NCI-H1930 (cell line): ENCODE measurements around the gene DNAJB5.
"Not testable (repeated sequence)": the region's sequence is repeated elsewhere in the genome, so short reads cannot be mapped to it uniquely, and the experiment has no call there.

Source experiments
- DNase-seq, 2 experiments: peaks; one replicate each; lab custom pipeline; 2025; lab: John Stamatoyannopoulos, UW

Gene DNAJB5

GRCh38 chr9:35000535-35001284, 11.2 kb downstream of the DNAJB5 start:
- no peak for DNase-seq

DNA sequence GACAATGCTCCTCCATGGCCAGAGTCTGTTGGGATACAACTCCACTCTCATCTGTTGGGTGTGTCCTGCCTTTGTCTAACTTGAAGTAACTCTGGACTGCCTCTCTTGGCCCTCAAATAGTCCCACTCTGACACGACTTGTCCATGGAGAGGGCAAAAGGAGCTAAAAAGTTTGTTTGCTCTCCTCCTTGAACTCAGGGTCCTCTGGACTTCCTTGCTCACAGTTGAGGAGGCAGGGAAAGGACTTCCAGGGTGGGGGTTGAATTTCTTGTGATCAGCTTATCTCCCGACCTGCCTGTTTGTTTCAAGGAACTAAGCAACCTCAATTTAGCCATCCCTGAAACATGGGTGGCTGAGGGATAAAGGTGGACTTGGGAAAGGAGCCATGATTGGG, 11.7 kb downstream of the DNAJB5 start:
- no peak for DNase-seq

DNA sequence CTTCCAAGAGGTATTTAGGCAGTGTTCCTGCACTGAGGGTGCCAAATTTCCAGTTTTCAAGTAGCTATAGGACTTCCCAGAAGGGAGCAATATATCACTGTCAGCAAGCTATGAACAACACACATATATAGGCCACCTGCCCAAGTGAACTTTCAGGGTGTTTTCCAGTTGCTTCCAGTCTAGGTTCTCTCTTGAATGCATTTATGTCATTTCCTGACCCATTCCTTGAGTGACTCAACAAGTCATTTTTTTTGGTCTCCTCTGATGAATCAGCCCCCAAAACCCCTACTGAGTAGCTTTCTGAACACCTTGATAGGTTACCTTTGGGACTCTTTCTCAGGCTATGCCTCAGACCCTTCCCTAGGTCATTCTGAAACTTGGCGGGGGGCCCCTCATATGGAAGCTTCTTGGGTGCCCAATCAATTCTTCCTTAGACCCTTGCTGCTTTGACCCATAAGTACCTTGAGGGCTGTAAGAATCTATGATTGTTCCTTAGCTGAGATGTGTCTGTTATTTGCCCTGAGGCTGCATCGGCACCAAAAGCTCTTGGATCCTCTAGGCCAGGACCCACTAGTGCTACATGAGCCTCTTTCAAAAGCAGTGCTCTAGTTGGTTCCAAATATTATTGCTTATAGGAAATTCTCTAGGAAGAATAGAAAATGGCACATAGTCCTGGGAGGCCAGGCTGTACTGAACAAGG, 12.4 kb downstream of the DNAJB5 start:
- DNase-seq: no peak

DNA sequence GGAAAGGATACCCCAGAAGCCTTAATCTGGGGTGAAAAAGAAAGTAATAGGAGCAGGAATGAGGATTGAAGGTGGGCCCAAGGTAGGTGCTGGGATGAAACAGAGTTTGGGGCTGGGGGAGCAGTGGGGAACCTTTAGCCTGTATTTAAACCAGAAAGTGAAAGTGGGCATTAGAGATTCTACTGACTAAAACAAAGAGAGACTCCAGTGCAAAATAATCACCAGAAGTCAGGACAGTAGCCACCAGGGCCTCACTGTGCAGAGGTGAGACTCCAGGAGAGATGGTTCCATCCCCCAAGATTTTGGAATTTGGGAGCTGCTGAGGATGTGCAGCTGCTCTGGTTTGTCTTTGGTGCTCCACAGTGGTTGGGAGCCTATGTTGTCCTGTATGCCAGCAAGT, 13.1 kb downstream of the DNAJB5 start:
- DNase-seq: no peak

DNA sequence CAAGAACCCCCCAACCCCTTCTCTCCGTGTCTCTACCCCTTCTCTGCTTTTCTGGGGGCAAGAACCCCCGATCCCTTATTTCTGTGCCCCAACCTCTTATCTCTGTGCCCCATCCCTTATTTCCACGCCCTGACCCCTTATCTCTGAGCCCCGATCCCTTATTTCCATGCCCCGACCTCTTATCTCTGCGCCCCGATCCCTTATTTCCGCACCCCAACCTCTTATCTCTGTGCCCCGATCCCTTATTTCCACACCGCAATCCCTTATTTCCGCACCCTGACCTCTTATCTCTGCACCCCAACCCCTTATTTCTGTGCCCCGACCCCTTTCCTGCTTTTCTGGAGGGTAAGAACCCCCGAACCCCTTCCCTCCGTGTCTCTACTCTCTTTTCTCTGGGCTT, 14.8 kb downstream of the DNAJB5 start:
- DNase-seq: not testable (repeated sequence)

DNA sequence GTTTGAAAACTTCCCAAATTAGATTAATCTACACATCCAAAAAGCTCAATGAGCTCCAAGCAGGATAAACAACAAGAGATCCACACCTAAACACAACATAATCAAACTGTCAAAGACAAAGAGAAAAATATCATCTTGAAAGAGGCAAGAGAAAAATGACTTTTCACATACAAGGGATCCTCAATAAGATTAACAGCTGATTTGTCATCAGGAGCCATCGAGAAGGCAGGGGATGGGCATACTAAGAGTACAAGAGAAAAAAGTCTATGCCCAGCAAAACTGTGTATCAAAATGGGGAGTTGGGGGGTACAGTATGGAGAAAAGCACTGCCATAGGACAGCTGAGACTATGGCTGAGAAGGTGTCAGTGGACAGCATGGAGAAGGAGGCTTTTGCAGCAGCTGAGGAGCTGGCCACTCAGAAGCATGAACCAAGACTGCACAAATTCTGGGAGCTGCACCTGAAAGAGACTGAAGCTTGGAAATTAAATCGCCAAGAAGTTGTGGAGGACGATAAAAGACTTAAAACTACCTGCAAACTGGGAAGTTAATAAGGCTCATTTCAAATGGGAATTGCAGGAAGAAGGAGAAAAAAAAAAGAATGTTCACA, 20.9 kb downstream of the DNAJB5 start:
- DNase-seq: no peak

DNA sequence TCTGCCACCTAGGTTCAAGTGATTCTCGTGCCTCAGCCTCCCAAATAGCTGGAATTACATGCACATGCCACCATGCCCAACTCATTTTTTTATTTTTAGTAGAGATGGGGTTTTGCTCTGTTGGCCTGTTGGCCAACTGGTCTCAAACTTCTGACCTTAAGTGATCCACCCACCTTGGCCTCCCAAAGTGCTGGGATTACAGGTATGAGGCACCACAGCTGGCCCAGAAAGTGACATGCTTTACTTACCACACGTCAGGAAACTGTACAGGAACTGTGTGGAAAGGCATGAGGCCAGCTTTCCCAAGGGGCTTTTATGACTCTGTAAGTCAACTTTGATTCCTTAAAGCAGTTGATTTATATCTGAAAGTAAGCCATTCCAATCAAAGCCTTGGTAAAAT, 25.0 kb downstream of the DNAJB5 start:
- no peak for DNase-seq

DNA sequence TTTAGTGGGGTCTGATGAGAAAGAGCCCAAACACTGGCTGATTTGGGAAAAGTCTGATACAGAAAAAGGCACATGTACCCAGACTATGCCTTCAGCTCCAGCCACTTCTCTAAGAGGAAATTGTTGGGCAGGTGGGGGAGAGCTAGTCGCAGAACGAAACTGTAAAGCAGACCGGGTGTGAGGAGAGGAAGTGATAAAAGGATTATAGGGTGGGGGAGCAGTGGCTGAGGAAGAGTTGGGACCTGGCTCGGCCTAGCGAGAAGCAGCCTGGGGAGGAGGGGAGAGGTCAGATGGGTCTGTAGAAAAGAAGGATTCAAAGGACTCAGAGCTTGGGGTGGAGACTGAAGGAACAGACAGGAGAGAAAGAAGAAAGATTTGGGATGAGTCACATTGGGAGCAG, 33.9 kb downstream of the DNAJB5 start:
- DNase-seq: not testable (repeated sequence)

DNA sequence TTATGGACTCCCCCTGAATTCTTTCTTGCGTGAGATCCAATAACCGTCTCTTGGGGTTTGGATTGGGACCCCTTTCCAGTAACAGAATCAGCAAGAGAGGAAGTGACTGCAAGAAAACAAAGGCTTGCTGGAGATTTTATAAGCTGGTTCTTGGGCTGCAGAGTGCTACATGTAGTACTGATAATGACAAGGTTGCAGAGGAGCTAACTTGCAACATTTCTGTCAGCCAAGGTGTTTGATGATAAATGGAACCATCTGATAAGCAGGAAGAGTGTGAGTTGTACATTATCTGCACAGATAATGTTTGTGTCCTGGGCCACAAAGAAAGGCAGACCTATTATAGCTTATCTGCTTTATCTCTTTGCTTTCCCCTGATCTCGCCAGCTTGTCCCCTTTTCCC, 37.1 kb downstream of the DNAJB5 start:
- DNase-seq: no peak

- DNase-seq: no peak
These were observed 37.8 kb downstream of the DNAJB5 start for GRCh38 chr9:35027374-35027773.

DNA sequence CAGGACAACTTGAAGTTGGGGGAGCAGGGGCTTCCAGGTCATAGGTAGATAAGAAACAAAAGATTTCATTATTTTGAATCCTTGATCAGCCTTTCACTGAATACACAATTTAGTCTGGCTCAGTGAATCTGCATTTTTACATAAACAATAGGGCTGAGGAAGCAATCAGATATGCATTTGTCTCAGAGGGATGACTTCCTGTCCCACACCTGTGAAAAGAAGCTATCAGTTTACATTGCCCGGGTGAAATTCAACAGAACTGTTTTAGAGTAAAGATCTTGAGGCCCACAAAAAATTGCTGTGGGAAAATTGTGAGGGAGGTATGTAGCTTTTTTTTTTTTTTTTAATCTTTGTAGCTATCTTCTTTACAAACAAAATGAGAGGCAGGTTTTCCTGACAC, 38.3 kb downstream of the DNAJB5 start:
- DNase-seq: no peak

- no peak for DNase-seq
These were observed 38.8 kb downstream of the DNAJB5 start for GRCh38 chr9:35028341-35028740.

DNA sequence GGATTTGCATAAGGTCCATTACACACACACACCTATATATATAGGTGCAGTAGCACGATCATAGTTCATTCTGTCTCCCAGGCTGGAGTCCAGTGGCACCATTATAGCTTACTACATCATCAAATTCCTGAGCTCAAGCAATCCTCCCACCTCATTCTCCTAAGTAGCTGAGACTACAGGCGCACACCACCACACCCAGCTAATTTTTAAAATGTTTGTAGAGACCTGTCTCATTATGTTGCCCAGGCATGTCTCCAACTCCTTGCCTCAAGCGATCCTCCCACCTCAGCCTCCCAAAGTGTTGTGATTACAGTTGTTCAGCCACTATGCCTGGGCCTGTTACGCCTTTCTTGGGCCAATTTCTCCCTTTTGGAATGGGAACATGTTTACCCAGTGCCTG, 39.7 kb downstream of the DNAJB5 start:
- no peak for DNase-seq

- no peak for DNase-seq
These were observed 40.3 kb downstream of the DNAJB5 start for GRCh38 chr9:35029852-35030251.

DNA sequence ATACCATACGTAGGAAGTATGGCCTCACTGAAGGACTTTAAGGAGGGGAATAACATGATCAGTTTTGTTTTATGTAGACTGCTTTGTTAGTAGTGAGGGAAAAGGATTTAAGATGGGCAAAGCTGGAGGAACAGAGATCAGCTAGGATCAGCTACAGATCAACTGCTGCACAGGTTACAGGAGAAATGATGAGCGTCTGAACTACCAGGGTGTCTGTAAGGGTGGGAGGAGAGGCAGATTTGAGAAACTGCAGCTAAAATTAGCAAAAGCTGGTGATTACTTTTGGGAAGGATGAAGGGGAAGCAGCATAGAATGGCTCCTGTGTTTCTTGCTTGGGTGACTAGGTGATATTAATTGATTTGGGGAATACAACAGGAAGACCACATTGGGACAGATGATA, 43.6 kb downstream of the DNAJB5 start:
- DNase-seq: no peak

DNA sequence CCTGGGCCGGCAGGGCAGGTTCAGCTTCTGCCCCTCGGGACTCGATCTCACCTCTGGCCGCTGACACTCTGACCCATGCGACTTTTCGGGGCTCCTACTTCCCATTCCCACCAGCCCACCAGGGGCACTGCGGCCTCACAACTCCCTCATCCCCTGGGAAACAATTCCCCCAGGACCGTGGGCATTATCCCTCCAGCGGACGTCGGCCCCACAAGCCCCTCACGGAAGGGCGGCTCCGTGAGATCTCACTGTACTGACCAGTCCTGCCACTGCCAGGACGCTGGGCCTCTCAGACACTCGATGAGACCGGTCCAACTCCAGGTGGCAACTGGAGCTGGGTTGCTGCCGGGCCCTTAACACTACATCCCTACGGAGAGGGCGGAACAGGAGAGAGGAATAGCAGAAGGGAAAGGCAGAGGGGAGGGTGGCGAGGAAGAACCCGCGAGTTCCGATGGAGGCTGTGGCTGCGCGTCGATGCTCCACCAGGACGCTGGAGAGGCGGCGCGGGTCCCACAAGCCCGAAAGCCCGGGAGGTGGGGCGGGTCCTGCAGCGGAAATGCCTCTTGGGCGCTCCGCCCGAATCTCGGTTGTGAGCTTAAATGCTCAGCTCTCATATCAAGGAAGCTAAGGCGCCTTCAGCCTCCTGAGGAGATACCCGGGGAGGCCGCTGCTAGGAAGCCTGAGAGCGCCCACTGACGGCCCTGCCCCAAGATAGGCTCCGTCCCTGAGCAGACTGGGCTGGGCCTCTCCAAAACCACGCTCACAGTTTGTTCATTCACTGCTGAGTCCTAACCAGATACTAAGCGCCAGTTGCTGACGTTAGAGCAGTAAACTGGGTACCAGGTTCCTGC, 46.5 kb downstream of the DNAJB5 start:
- no peak for DNase-seq

GRCh38 chr9:35042081-35042604, 52.6 kb downstream of the DNAJB5 start:
- no peak for DNase-seq

GRCh38 chr9:35042891-35043545, 53.5 kb downstream of the DNAJB5 start:
- no peak for DNase-seq

DNA sequence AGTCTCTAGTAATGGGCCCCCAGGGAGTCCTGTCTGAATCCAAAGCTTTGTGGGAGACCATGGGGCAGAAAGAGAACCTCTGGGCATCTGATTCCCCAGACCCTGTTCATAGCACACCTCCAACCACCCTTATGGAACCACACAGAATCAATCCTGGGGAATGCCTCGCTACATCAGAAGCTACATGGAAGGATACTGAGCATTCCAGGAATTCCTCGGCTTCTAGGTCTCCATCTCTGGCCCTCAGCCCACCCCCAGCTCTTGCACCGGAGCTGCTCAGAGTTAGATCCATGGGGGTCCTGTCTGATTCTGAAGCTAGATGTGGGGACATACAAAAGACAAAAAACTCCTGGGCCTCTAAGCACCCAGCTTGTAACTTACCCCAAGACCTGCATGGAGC, 54.5 kb downstream of the DNAJB5 start:
- no peak for DNase-seq
